Measurements from ENCODE around the gene E2F6. TPM values are rescaled to one million over a fixed set of nuclear protein-coding genes. Genes with fewer than 3 reads are reported as not detected.

Gene E2F6
- total RNA-seq = 1 to 10 TPM; 6.6 to 8.5 TPM

GRCh38 chr2:11465485-11466306 lies at the start of gene E2F6:
Gene E2F6 (minus strand): TSS chr2:11466161. CDS start chr2:11465879, 282 bp downstream.

Other genes with a start within 250 kb of the E2F6 start
- gene ROCK2, start 121.5 kb downstream of the E2F6 start, total RNA-seq = 10 to 100 TPM; 20.4 to 21.2 TPM
- gene GREB1, start 67.9 kb upstream of the E2F6 start, total RNA-seq = under 1 TPM; 0.24 to 0.43 TPM
- not detected for gene NTSR2, start 204.0 kb upstream of the E2F6 start, total RNA-seq

All from activated naive CD4-positive, alpha-beta T cell treated with anti-CD3 and anti-CD28 coated beads, Interleukin-2, amount 10 ng/mL, durations not matched to agents 5 hours and 36 hours (primary cell).